ENCODE results near the gene PLAC9.

The PLAC9 gene

GRCh38 chr10:80156216-80156615 is 23.7 kb downstream of the PLAC9 start:
- in situ Hi-C loops (cut with HindIII; ENCODE audit: low pct_unique_long_range_greater_than_20kb, low sequenced_read_pairs), result no loop called here
- no peak for DNase-seq (ENCODE audit: low read depth in 1 of 2, low spot score in 1 of 2)
- no peak for TF ChIP-seq JUND (IDR thresholded peaks at IDR 0.05; ENCODE audit: low read depth)

- DNase-seq (ENCODE audit: low read depth in 1 of 2, low spot score in 1 of 2), result no peak
- in situ Hi-C loops (cut with HindIII; ENCODE audit: low pct_unique_long_range_greater_than_20kb, low sequenced_read_pairs), result no loop called here
Measured at GRCh38 chr10:80157561-80157960, 25.0 kb downstream of the PLAC9 start.

GRCh38 chr10:80158126-80158525 is 25.6 kb downstream of the PLAC9 start:
- TF ChIP-seq JUND (IDR thresholded peaks at IDR 0.05; ENCODE audit: low read depth), result no peak
- in situ Hi-C loops (cut with HindIII; ENCODE audit: low pct_unique_long_range_greater_than_20kb, low sequenced_read_pairs), result no loop called here
- DNase-seq (ENCODE audit: low read depth in 1 of 2, low spot score in 1 of 2), result no peak

More at GRCh38 chr10:80157561-80157960, 25.0 kb downstream of the PLAC9 start:
- no peak for TF ChIP-seq JUND (IDR thresholded peaks at IDR 0.05; ENCODE audit: low read depth)

- no peak for TF ChIP-seq JUND (IDR thresholded peaks at IDR 0.05; ENCODE audit: low read depth)
- in situ Hi-C loops (cut with HindIII; ENCODE audit: low pct_unique_long_range_greater_than_20kb, low sequenced_read_pairs), result no loop called here
- DNase-seq (ENCODE audit: low read depth in 1 of 2, low spot score in 1 of 2), result no peak
Measured at GRCh38 chr10:80158598-80159127, 26.1 kb downstream of the PLAC9 start.

GRCh38 chr10:80159166-80159873 is 26.8 kb downstream of the PLAC9 start:
- TF ChIP-seq JUND (IDR thresholded peaks at IDR 0.05; ENCODE audit: low read depth), result no peak
- in situ Hi-C loops (cut with HindIII; ENCODE audit: low pct_unique_long_range_greater_than_20kb, low sequenced_read_pairs), result no loop called here
- no peak for DNase-seq (ENCODE audit: low read depth in 1 of 2, low spot score in 1 of 2)

GRCh38 chr10:80160361-80161320 is 28.1 kb downstream of the PLAC9 start:
- no peak for TF ChIP-seq JUND (IDR thresholded peaks at IDR 0.05; ENCODE audit: low read depth)
- in situ Hi-C loops (cut with HindIII; ENCODE audit: low pct_unique_long_range_greater_than_20kb, low sequenced_read_pairs), result no loop called here
- DNase-seq (ENCODE audit: low read depth in 1 of 2, low spot score in 1 of 2), result no peak

- TF ChIP-seq JUND (IDR thresholded peaks at IDR 0.05; ENCODE audit: low read depth), result no peak
- DNase-seq (ENCODE audit: low read depth in 1 of 2, low spot score in 1 of 2), result no peak
- in situ Hi-C loops (cut with HindIII; ENCODE audit: low pct_unique_long_range_greater_than_20kb, low sequenced_read_pairs), result no loop called here
Measured at GRCh38 chr10:80161321-80162083, 29.0 kb downstream of the PLAC9 start.

- no peak for TF ChIP-seq JUND (IDR thresholded peaks at IDR 0.05; ENCODE audit: low read depth)
- in situ Hi-C loops (cut with HindIII; ENCODE audit: low pct_unique_long_range_greater_than_20kb, low sequenced_read_pairs), result no loop called here
Measured at GRCh38 chr10:80163741-80164341, 31.3 kb downstream of the PLAC9 start.

GRCh38 chr10:80164596-80164995 is 32.1 kb downstream of the PLAC9 start:
- DNase-seq (ENCODE audit: low read depth in 1 of 2, low spot score in 1 of 2), result no peak
- in situ Hi-C loops (cut with HindIII; ENCODE audit: low pct_unique_long_range_greater_than_20kb, low sequenced_read_pairs), result no loop called here
- TF ChIP-seq JUND (IDR thresholded peaks at IDR 0.05; ENCODE audit: low read depth), result no peak

More at GRCh38 chr10:80163741-80164341, 31.3 kb downstream of the PLAC9 start:
- DNase-seq (ENCODE audit: low read depth in 1 of 2, low spot score in 1 of 2), result no peak

- TF ChIP-seq JUND (IDR thresholded peaks at IDR 0.05; ENCODE audit: low read depth), result no peak
- DNase-seq (ENCODE audit: low read depth in 1 of 2, low spot score in 1 of 2), result no peak
- in situ Hi-C loops (cut with HindIII; ENCODE audit: low pct_unique_long_range_greater_than_20kb, low sequenced_read_pairs), result no loop called here
Measured at GRCh38 chr10:80165173-80165572, 32.6 kb downstream of the PLAC9 start.

- TF ChIP-seq JUND (IDR thresholded peaks at IDR 0.05; ENCODE audit: low read depth), result no peak
- no peak for DNase-seq (ENCODE audit: low read depth in 1 of 2, low spot score in 1 of 2)
- in situ Hi-C loops (cut with HindIII; ENCODE audit: low pct_unique_long_range_greater_than_20kb, low sequenced_read_pairs), result no loop called here
Measured at GRCh38 chr10:80166581-80167470, 34.3 kb downstream of the PLAC9 start.
